ENCODE results near the gene ADAM19.

DNA sequence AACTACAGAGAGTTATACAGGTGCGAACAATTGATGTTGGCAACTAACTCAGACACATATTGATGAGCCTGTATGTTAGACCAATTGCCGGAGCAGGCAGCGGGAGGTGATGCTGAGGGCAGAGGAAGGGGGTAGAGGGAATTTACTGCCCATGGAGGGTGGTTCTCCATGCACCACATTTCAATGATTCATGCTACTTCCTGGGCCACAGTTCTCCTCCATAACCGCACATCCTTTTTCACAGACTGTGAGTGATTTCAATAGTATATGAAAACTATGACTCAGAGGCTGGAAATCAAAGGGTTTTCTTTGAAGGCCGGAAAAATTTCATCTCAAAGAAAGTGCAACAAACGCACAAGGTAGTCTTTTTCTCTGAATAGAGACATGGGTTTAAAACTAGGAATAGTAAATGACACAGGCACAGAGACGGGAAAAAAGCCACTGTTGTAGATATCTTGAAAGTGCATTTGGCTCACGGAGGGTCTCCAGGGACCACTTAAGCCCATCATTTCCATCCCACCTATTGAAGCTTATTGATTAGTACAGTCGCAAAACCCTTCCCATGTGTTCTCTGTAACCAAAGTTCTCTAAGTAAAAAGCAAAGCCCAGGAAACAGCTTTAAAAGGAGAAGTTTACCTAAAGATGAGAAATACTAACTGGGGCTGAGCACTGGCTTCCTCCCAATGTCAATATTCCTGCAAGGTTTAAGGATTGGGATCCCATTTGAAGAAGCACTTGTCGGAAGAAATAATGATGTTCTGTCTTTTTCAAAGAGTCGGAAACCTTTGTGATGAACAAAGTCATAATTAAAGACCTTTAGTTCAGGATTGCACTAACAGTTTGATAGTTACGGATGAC lies 28.0 kb upstream of the ADAM19 start:
- TF ChIP-seq, protein P1, sequence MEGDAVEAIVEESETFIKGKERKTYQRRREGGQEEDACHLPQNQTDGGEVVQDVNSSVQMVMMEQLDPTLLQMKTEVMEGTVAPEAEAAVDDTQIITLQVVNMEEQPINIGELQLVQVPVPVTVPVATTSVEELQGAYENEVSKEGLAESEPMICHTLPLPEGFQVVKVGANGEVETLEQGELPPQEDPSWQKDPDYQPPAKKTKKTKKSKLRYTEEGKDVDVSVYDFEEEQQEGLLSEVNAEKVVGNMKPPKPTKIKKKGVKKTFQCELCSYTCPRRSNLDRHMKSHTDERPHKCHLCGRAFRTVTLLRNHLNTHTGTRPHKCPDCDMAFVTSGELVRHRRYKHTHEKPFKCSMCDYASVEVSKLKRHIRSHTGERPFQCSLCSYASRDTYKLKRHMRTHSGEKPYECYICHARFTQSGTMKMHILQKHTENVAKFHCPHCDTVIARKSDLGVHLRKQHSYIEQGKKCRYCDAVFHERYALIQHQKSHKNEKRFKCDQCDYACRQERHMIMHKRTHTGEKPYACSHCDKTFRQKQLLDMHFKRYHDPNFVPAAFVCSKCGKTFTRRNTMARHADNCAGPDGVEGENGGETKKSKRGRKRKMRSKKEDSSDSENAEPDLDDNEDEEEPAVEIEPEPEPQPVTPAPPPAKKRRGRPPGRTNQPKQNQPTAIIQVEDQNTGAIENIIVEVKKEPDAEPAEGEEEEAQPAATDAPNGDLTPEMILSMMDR (IDR thresholded peaks at IDR 0.05; ENCODE audit: low read depth, low read length), result no peak
- TF ChIP-seq EZH2phosphoT487 (IDR thresholded peaks at IDR 0.05; ENCODE audit: low read depth), result no peak

Data from OCI-LY3 (cell line).